HCT116 (cell line): ENCODE results near the gene NLGN4Y. TPM values are rescaled to one million over a fixed set of nuclear protein-coding genes. Genes with fewer than 3 reads are reported as not detected.

Experiments used
- ATAC-seq: fragments of 200-7000 bp; cut with Tn5 transposase; 2 replicates; pipeline ENCODE4 v1.9.1; 2020; ENCODE audit warnings: mild to moderate bottlenecking, moderate library complexity
- BruUV-seq: library from RNA; stranded (reverse); fragments of 400-500 nt; replicated peaks from 2 replicates; lab custom pipeline; 2021; lab: Mats Ljungman, UMichigan
- CTCF ChIA-PET: fragments of 300-600 bp; sonication (Branson Sonifier 250); formaldehyde crosslinking; loops from one replicate; lab custom pipeline; 2021; ENCODE audit warnings: antibody characterized with exemption; lab: Charles Lee
- POLR2A ChIA-PET: fragments of 300-600, 350-600 bp; sonication (Branson Sonifier 250); formaldehyde crosslinking; loops from one replicate; lab custom pipeline; 2021; ENCODE audit warnings: antibody characterized with exemption; lab: Charles Lee
- RAD21 ChIA-PET, 2 experiments: fragments of 300-600 bp; sonication (Branson Sonifier 250); formaldehyde crosslinking; loops; one replicate each; lab custom pipeline; 2023; ENCODE audit warnings: low total read pairs in 2 of 2; ENCODE audit not compliant: uncharacterized antibody in 2 of 2, unreplicated experiment in 2 of 2, low non-redundant PET in 1 of 2; lab: Charles Lee
- DNase-seq: peaks from one replicate; pipeline ENCODE4 v3.0.0-alpha.2; 2010; ENCODE audit warnings: low read depth, low spot score
- H2AFZ ChIP-seq: fragments of 200-600 bp; shearing (Covaris generic), sonication (generic); 2 replicates; pipeline ENCODE4 v1.6.1; 2017; ENCODE audit warnings: low read depth, mixed run types, mixed read lengths, antibody characterized with exemption, low read length; ENCODE audit not compliant: poor library complexity, severe bottlenecking
- H3K27ac ChIP-seq: 2 replicates; pipeline ENCODE4 v1.5.1; 2012; ENCODE audit warnings: low read depth, low read length
- H3K27me3 ChIP-seq: fragments of 200-600 bp; sonication (generic); 2 replicates; pipeline ENCODE4 v1.6.1; 2016; ENCODE audit warnings: mixed run types, low read length, mixed read lengths; ENCODE audit not compliant: insufficient read depth
- H3K36me3 ChIP-seq, 2 experiments: fragments of 200-500 bp in 1 of 2; fragments of 200-600 bp in 1 of 2; sonication (Bioruptor generic) in 1 of 2; sonication (generic) in 1 of 2; 2 replicates each; pipeline versions ENCODE4 v1.5.1 to v1.6.1; 2014 to 2016; ENCODE audit warnings: low read length in 2 of 2, inconsistent platforms in 1 of 2, mixed read lengths in 1 of 2, mixed run types in 1 of 2; ENCODE audit not compliant: insufficient read depth in 2 of 2, control insufficient read depth in 1 of 2
- H3K4me1 ChIP-seq, 2 experiments: fragments of 200-600 bp in 1 of 2; sonication (generic) in 1 of 2; 2 replicates each; pipeline versions ENCODE4 v1.5.1 to v1.6.1; 2012 to 2017; ENCODE audit warnings: low read length in 2 of 2, inconsistent platforms in 1 of 2, mild to moderate bottlenecking in 1 of 2, mixed read lengths in 1 of 2, mixed run types in 1 of 2, moderate library complexity in 1 of 2; ENCODE audit not compliant: insufficient read depth in 2 of 2, control insufficient read depth in 1 of 2
- H3K4me2 ChIP-seq: fragments of 200-600 bp; sonication (generic); 2 replicates; pipeline ENCODE4 v1.6.1; 2017; ENCODE audit warnings: mixed run types, low read length, mixed read lengths
- H3K4me3 ChIP-seq, 2 experiments: fragments of 200-600 bp in 1 of 2; sonication (generic) in 1 of 2; replicated peaks in 1 of 2; 2 replicates each; pipeline ENCODE4 v1.5.1; 2011 to 2016; ENCODE audit warnings: low read length in 2 of 2, control low read depth in 1 of 2, low read depth in 1 of 2, mild to moderate bottlenecking in 1 of 2, mixed read lengths in 1 of 2, mixed run types in 1 of 2
- H3K79me2 ChIP-seq: fragments of 200-600 bp; sonication (generic); 2 replicates; pipeline ENCODE4 v1.6.1; 2017; ENCODE audit warnings: mild to moderate bottlenecking, mixed run types, low read length, moderate library complexity, mixed read lengths; ENCODE audit not compliant: insufficient read depth
- H3K9ac ChIP-seq: fragments of 200-600 bp; sonication (generic); 2 replicates; pipeline ENCODE4 v1.6.1; 2016; ENCODE audit warnings: low read length, mixed read lengths
- H3K9me2 ChIP-seq: fragments of 200-600 bp; sonication (generic), shearing (Covaris generic); 2 replicates; pipeline ENCODE4 v1.6.1; 2017; ENCODE audit warnings: mixed run types, mild to moderate bottlenecking, moderate library complexity; ENCODE audit not compliant: insufficient read depth
- H3K9me3 ChIP-seq, 2 experiments: fragments of 200-500 bp in 1 of 2; fragments of 200-600 bp in 1 of 2; sonication (Bioruptor generic) in 1 of 2; sonication (generic) in 1 of 2; 2 replicates each; pipeline ENCODE4 v1.6.1; 2014 to 2017; ENCODE audit warnings: low read length in 2 of 2, mixed read lengths in 2 of 2, inconsistent platforms in 1 of 2, low read depth in 1 of 2, mild to moderate bottlenecking in 1 of 2, mixed run types in 1 of 2, moderate library complexity in 1 of 2; ENCODE audit not compliant: control insufficient read depth in 1 of 2, insufficient read depth in 1 of 2
- H4K20me1 ChIP-seq: fragments of 200-600 bp; sonication (generic), shearing (Covaris generic); 2 replicates; pipeline ENCODE4 v1.6.1; 2017; ENCODE audit warnings: mixed run types, mild to moderate bottlenecking, moderate library complexity; ENCODE audit not compliant: insufficient read depth
- ATF3 ChIP-seq: IDR thresholded peaks from 2 replicates; pipeline ENCODE4 v1.6.1; 2012
- CEBPB ChIP-seq: IDR thresholded peaks from 2 replicates; pipeline ENCODE4 v1.6.1; 2012; ENCODE audit warnings: low read depth
- EGR1 ChIP-seq: IDR thresholded peaks from 2 replicates; pipeline ENCODE4 v1.6.1; 2012; ENCODE audit warnings: low read depth
- ELF1 ChIP-seq: IDR thresholded peaks from 2 replicates; pipeline ENCODE4 v1.6.1; 2012; ENCODE audit warnings: low read depth, borderline replicate concordance
- EZH2 ChIP-seq: fragments of 200-600 bp; sonication (generic); IDR thresholded peaks from 2 replicates; pipeline ENCODE4 v1.6.1; 2017; ENCODE audit warnings: antibody characterized with exemption, mixed run types
- EZH2phosphoT487 ChIP-seq: fragments of 200-600 bp; IDR thresholded peaks from 2 replicates; pipeline ENCODE4 v1.6.1; 2018; ENCODE audit warnings: antibody characterized with exemption, borderline replicate concordance
- FOSL1 ChIP-seq: IDR thresholded peaks from 2 replicates; pipeline ENCODE4 v1.6.1; 2012; ENCODE audit warnings: low read depth
- POLR2A ChIP-seq: IDR thresholded peaks from 2 replicates; pipeline ENCODE4 v1.7.0; 2011; ENCODE audit warnings: borderline replicate concordance; ENCODE audit not compliant: insufficient read depth, insufficient read length; ENCODE audit errors: extremely low read depth
- POLR2AphosphoS5 ChIP-seq: IDR thresholded peaks from 2 replicates; pipeline ENCODE4 v1.6.1; 2011; ENCODE audit warnings: mild to moderate bottlenecking, low read depth, low read length, moderate library complexity
- RAD21 ChIP-seq: IDR thresholded peaks from 2 replicates; pipeline ENCODE4 v1.6.1; 2012; ENCODE audit warnings: low read depth, mild to moderate bottlenecking
- REST ChIP-seq: IDR thresholded peaks from 2 replicates; pipeline ENCODE4 v1.6.1; 2012; ENCODE audit warnings: low read depth
- SIN3A ChIP-seq: IDR thresholded peaks from 2 replicates; pipeline ENCODE4 v1.6.1; 2012; ENCODE audit warnings: low read depth
- SP1 ChIP-seq: IDR thresholded peaks from 2 replicates; pipeline ENCODE4 v1.6.1; 2012; ENCODE audit warnings: low read depth
- SRF ChIP-seq: IDR thresholded peaks from 2 replicates; pipeline ENCODE4 v1.6.1; 2012; ENCODE audit warnings: low read depth
- YY1 ChIP-seq: IDR thresholded peaks from 2 replicates; pipeline ENCODE4 v1.6.1; 2011; ENCODE audit warnings: low read length, low read depth, moderate library complexity, mild to moderate bottlenecking; ENCODE audit not compliant: insufficient replicate concordance; ENCODE audit errors: extremely low read depth
- ZFX ChIP-seq: fragments of 450-650 bp; IDR thresholded peaks from 2 replicates; pipeline ENCODE4 v1.6.1; 2017
- ZNF274 ChIP-seq: fragments of 200-500 bp; sonication (Bioruptor generic); IDR thresholded peaks from 2 replicates; pipeline ENCODE4 v1.6.1; 2014; ENCODE audit warnings: mild to moderate bottlenecking, low read depth, low read length, inconsistent platforms
- intact Hi-C: fragments of 100-400 bp; cut with micrococcal nuclease; formaldehyde crosslinking; loops from 2 replicates; pipeline ENCODE4 v1.10.0; 2022
- total RNA-seq: library from RNA; stranded (reverse); gene quantifications from one replicate; pipeline ENCODE4 v1.2.1, GENCODE V29; 2021; ENCODE audit not compliant: unreplicated experiment

NLGN4Y gene
- total RNA-seq, 1 experiment from 2014 or later = 0.22 TPM

- no peak for TF ChIP-seq REST
- no peak for TF ChIP-seq EZH2
- TF ChIP-seq SIN3A = no peak
- no peak for TF ChIP-seq POLR2A
- TF ChIP-seq RAD21 = no peak
- TF ChIP-seq, all 23 proteins: peak for 0
Measured at GRCh38 chrY:14504592-14504991, 19.7 kb upstream of the NLGN4Y start (continued).

- no TSS peak for BruUV-seq
- TF ChIP-seq EGR1 (no peak), CEBPB (no peak), EZH2 (no peak), POLR2AphosphoS5 (no peak), YY1 (no peak), EZH2phosphoT487 (no peak), REST (no peak), ELF1 (no peak), RAD21 (no peak), FOSL1 (no peak), SIN3A (no peak), SRF (no peak), ATF3 (no peak), SP1 (no peak), ZFX (no peak), ZNF274 (no peak), POLR2A (no peak)
- no peaks in the 10 kb centered on the region for H3K4me1 ChIP-seq
- intact Hi-C loops = no loop called here
- H3K79me2 ChIP-seq = no peaks in the 10 kb centered on the region
- ChIA-PET RAD21 (no interaction called here), POLR2A (no interaction called here), CTCF (no interaction called here)
- no peaks in the 10 kb centered on the region for H4K20me1 ChIP-seq
- H3K4me2 ChIP-seq = no peak overlapping the region
- H3K27ac ChIP-seq = no peak overlapping the region
- no peak overlapping the region for H3K4me3 ChIP-seq
- DNase-seq (no peak), ATAC-seq (no peak)
- no peaks in the 10 kb centered on the region for H3K36me3 ChIP-seq
- no peaks in the 10 kb centered on the region for H3K9me2 ChIP-seq
- no peaks in the 10 kb centered on the region for H3K27me3 ChIP-seq
- no peak overlapping the region for H3K9ac ChIP-seq
- H3K9me3 ChIP-seq = no peaks in the 10 kb centered on the region
- H2AFZ ChIP-seq = no peak overlapping the region
Measured at GRCh38 chrY:14522379-14522950, 1.9 kb upstream of the NLGN4Y start.
